ENCODE results near the gene ZNF488. TPM values are rescaled to one million over a fixed set of nuclear protein-coding genes. Genes with fewer than 3 reads are reported as not detected.

The ZNF488 gene
- total RNA-seq, 1 donor from 2014 or later = 0.41 TPM

GRCh38 chr10:47405857-47406547 is 21.9 kb upstream of the ZNF488 start:
- Mint-ChIP-seq H3K27me3 (ENCODE audit: unreplicated experiment) (peaks cover 9% of the 10 kb centered on the region), H3K4me3 (ENCODE audit: unreplicated experiment) (no peak overlapping the region), H3K9me3 (ENCODE audit: unreplicated experiment) (no peaks in the 10 kb centered on the region), H3K27ac (ENCODE audit: unreplicated experiment) (no peak overlapping the region), H3K36me3 (ENCODE audit: low read depth, unreplicated experiment) (no peaks in the 10 kb centered on the region), H3K4me1 (ENCODE audit: unreplicated experiment) (peaks cover 14% of the 10 kb centered on the region)
- DNase-seq (ENCODE audit: low spot score) = no peak
- TF ChIP-seq CTCF (IDR thresholded peaks at IDR 0.05; ENCODE audit: unreplicated experiment) = no peak

- no peak for TF ChIP-seq CTCF (IDR thresholded peaks at IDR 0.05; ENCODE audit: unreplicated experiment)
- DNase-seq (ENCODE audit: low spot score) = no peak
- Mint-ChIP-seq H3K4me1 (ENCODE audit: unreplicated experiment) (peaks cover 14% of the 10 kb centered on the region), H3K4me3 (ENCODE audit: unreplicated experiment) (no peak overlapping the region), H3K9me3 (ENCODE audit: unreplicated experiment) (no peaks in the 10 kb centered on the region), H3K36me3 (ENCODE audit: low read depth, unreplicated experiment) (no peaks in the 10 kb centered on the region), H3K27me3 (ENCODE audit: unreplicated experiment) (peaks cover 9% of the 10 kb centered on the region), H3K27ac (ENCODE audit: unreplicated experiment) (no peak overlapping the region)
Observed at GRCh38 chr10:47404937-47405336, 20.8 kb upstream of the ZNF488 start.

GRCh38 chr10:47404446-47404845 is 20.4 kb upstream of the ZNF488 start:
- Mint-ChIP-seq H3K36me3 (ENCODE audit: low read depth, unreplicated experiment) (no peaks in the 10 kb centered on the region), H3K9me3 (ENCODE audit: unreplicated experiment) (no peaks in the 10 kb centered on the region), H3K27me3 (ENCODE audit: unreplicated experiment) (peaks cover 9% of the 10 kb centered on the region), H3K4me3 (ENCODE audit: unreplicated experiment) (no peak overlapping the region), H3K4me1 (ENCODE audit: unreplicated experiment) (peaks cover 14% of the 10 kb centered on the region), H3K27ac (ENCODE audit: unreplicated experiment) (no peak overlapping the region)
- DNase-seq (ENCODE audit: low spot score) = no peak
- TF ChIP-seq CTCF (IDR thresholded peaks at IDR 0.05; ENCODE audit: unreplicated experiment) = no peak

GRCh38 chr10:47403446-47404318 is 19.6 kb upstream of the ZNF488 start:
- peaks cover 9% of the 10 kb centered on the region for H3K27me3 Mint-ChIP-seq (ENCODE audit: unreplicated experiment)
- peak overlapping the region; percentile 71 for H3K4me3 Mint-ChIP-seq (ENCODE audit: unreplicated experiment)
- no peaks in the 10 kb centered on the region for H3K9me3 Mint-ChIP-seq (ENCODE audit: unreplicated experiment)
- no peak for DNase-seq (ENCODE audit: low spot score)
- peaks cover 14% of the 10 kb centered on the region for H3K4me1 Mint-ChIP-seq (ENCODE audit: unreplicated experiment)
- H3K36me3 Mint-ChIP-seq (ENCODE audit: low read depth, unreplicated experiment) = no peaks in the 10 kb centered on the region
- TF ChIP-seq CTCF (IDR thresholded peaks at IDR 0.05; ENCODE audit: unreplicated experiment) = no peak
- H3K27ac Mint-ChIP-seq (ENCODE audit: unreplicated experiment) = no peak overlapping the region

All from endothelial cell (in vitro differentiated cells).